H1 (cell line): ENCODE results near the gene ZNF837. TPM values are rescaled to one million over a fixed set of nuclear protein-coding genes. Genes with fewer than 3 reads are reported as not detected.

Experiments used
- CTCF ChIA-PET: fragments of 300-600 bp; sonication (Branson Sonifier 250); formaldehyde crosslinking; loops from one replicate; lab custom pipeline; 2021; ENCODE audit not compliant: partially characterized antibody; lab: Charles Lee
- POLR2A ChIA-PET: fragments of 300-600 bp; sonication (Branson Sonifier 250); formaldehyde crosslinking; loops from one replicate; lab custom pipeline; 2021; ENCODE audit warnings: inconsistent platforms; ENCODE audit not compliant: partially characterized antibody; lab: Charles Lee
- DNase-seq, 2 experiments: peaks; one replicate each; pipeline versions ENCODE4 v3.0.0 to v3.0.0-alpha.2; 2010 to 2022; ENCODE audit warnings: low spot score in 2 of 2, low read depth in 1 of 2, mixed read lengths in 1 of 2
- FAIRE-seq: peaks from 2 replicates; lab custom pipeline; 2011; peaks lifted over from hg19 to GRCh38; lab: Jason Lieb, UNC
- H2AFZ ChIP-seq: 2 replicates; pipeline ENCODE4 v1.8.1; 2012; ENCODE audit warnings: low read length, inconsistent platforms
- H2AK5ac ChIP-seq: 2 replicates; pipeline ENCODE4 v1.6.1; 2013; ENCODE audit warnings: low read depth, low read length
- H2BK120ac ChIP-seq: replicated peaks from 2 replicates; pipeline ENCODE3; 2013; ENCODE audit warnings: low read depth, low read length, inconsistent platforms
- H2BK12ac ChIP-seq: 2 replicates; pipeline ENCODE4 v1.6.1; 2013; ENCODE audit warnings: low read depth, low read length
- H2BK15ac ChIP-seq: 2 replicates; pipeline ENCODE4 v1.6.1; 2013; ENCODE audit warnings: low read length
- H2BK20ac ChIP-seq: 2 replicates; pipeline ENCODE4 v1.6.1; 2013; ENCODE audit warnings: low read length
- H2BK5ac ChIP-seq: 2 replicates; pipeline ENCODE4 v1.6.1; 2013; ENCODE audit warnings: low read depth, low read length
- H3K14ac ChIP-seq: 2 replicates; pipeline ENCODE4 v1.6.1; 2013; ENCODE audit warnings: inconsistent platforms; ENCODE audit not compliant: insufficient read length
- H3K18ac ChIP-seq: 2 replicates; pipeline ENCODE4 v1.6.1; 2013; ENCODE audit warnings: low read length; ENCODE audit errors: extremely low read depth
- H3K23ac ChIP-seq: 2 replicates; pipeline ENCODE4 v1.6.1; 2013; ENCODE audit warnings: inconsistent platforms; ENCODE audit not compliant: insufficient read length
- H3K23me2 ChIP-seq: 2 replicates; pipeline ENCODE4 v1.6.1; 2013; ENCODE audit warnings: low read depth, low read length
- H3K27ac ChIP-seq: 2 replicates; pipeline ENCODE4 v1.6.1; 2011; ENCODE audit warnings: low read depth, low read length, inconsistent platforms
- H3K27me3 ChIP-seq, 4 experiments: replicated peaks in 1 of 4; 1 replicate in 1 of 4; 2 replicates in 3 of 4; pipeline versions ENCODE4 v1.6.1 to v1.8.1; 2011 to 2013; ENCODE audit warnings: low read length in 3 of 4, mild to moderate bottlenecking in 3 of 4, inconsistent platforms in 2 of 4, mixed read lengths in 2 of 4, moderate library complexity in 1 of 4; ENCODE audit not compliant: control insufficient read depth in 3 of 4, insufficient read depth in 3 of 4; ENCODE audit errors: extremely low read depth in 1 of 4
- H3K36me3 ChIP-seq, 4 experiments: 2 replicates each; pipeline versions ENCODE4 v1.6.1 to v1.8.1; 2011 to 2013; ENCODE audit warnings: mild to moderate bottlenecking in 4 of 4, low read length in 3 of 4, moderate library complexity in 2 of 4, control low read depth in 1 of 4, inconsistent platforms in 1 of 4; ENCODE audit not compliant: insufficient read depth in 4 of 4, control insufficient read depth in 2 of 4
- H3K4ac ChIP-seq: replicated peaks from 2 replicates; pipeline ENCODE3; 2013; ENCODE audit warnings: low read length, low read depth, mixed read lengths, inconsistent platforms; ENCODE audit not compliant: insufficient read length
- H3K4me1 ChIP-seq, 4 experiments: replicated peaks in 1 of 4; 1 replicate in 1 of 4; 2 replicates in 3 of 4; pipeline versions ENCODE4 v1.6.1 to v1.8.1; 2011 to 2013; ENCODE audit warnings: low read length in 3 of 4, inconsistent platforms in 2 of 4, mixed read lengths in 1 of 4; ENCODE audit not compliant: insufficient read depth in 4 of 4, control insufficient read depth in 3 of 4
- H3K4me2 ChIP-seq, 2 experiments: 2 replicates each; pipeline versions ENCODE4 v1.6.1 to v1.8.1; 2011 to 2013; ENCODE audit warnings: low read depth in 2 of 2, low read length in 2 of 2, control low read depth in 1 of 2, inconsistent platforms in 1 of 2, mild to moderate bottlenecking in 1 of 2; ENCODE audit not compliant: insufficient read depth in 1 of 2
- H3K4me3 ChIP-seq, 4 experiments: fragments of 200-600, 300-600 bp in 1 of 4; sonication (generic), shearing (Covaris generic), sonication (Bioruptor Twin) in 1 of 4; 2 replicates each; pipeline versions ENCODE4 v1.5.1 to v1.8.1; 2011 to 2016; ENCODE audit warnings: low read length in 4 of 4, low read depth in 3 of 4, control low read depth in 2 of 4, inconsistent platforms in 2 of 4, mild to moderate bottlenecking in 2 of 4, mixed read lengths in 1 of 4, moderate library complexity in 1 of 4; ENCODE audit not compliant: insufficient read depth in 2 of 4; ENCODE audit errors: extremely low read depth in 1 of 4
- H3K56ac ChIP-seq: replicated peaks from 2 replicates; pipeline ENCODE3; 2013; ENCODE audit warnings: low read depth, mild to moderate bottlenecking, mixed read lengths, low read length, inconsistent platforms; ENCODE audit not compliant: insufficient read length
- H3K79me1 ChIP-seq: 2 replicates; pipeline ENCODE4 v1.6.1; 2013; ENCODE audit warnings: low read depth, low read length, control low read depth
- H3K79me2 ChIP-seq, 2 experiments: 2 replicates each; pipeline versions ENCODE4 v1.6.1 to v1.8.1; 2012 to 2013; ENCODE audit warnings: low read length in 2 of 2, mild to moderate bottlenecking in 2 of 2, inconsistent platforms in 1 of 2; ENCODE audit not compliant: insufficient read depth in 2 of 2, control insufficient read depth in 1 of 2
- H3K9ac ChIP-seq, 4 experiments: replicated peaks in 1 of 4; 1 replicate in 1 of 4; 2 replicates in 3 of 4; pipeline versions ENCODE4 v1.6.1 to v1.8.1; 2011 to 2013; ENCODE audit warnings: low read depth in 3 of 4, low read length in 3 of 4, control low read depth in 2 of 4, mild to moderate bottlenecking in 2 of 4, moderate library complexity in 2 of 4, inconsistent platforms in 1 of 4; ENCODE audit errors: extremely low read depth in 1 of 4
- H3K9me3 ChIP-seq, 2 experiments: 2 replicates each; pipeline versions ENCODE4 v1.6.1 to v1.8.1; 2012 to 2013; ENCODE audit warnings: mild to moderate bottlenecking in 2 of 2, moderate library complexity in 2 of 2, control low read depth in 1 of 2, inconsistent platforms in 1 of 2, low read depth in 1 of 2, low read length in 1 of 2, mixed read lengths in 1 of 2; ENCODE audit not compliant: insufficient read depth in 2 of 2
- H4K20me1 ChIP-seq, 2 experiments: replicated peaks in 1 of 2; 2 replicates each; pipeline versions ENCODE3 to v1.8.1; 2011 to 2013; ENCODE audit warnings: inconsistent platforms in 2 of 2, low read length in 2 of 2, mild to moderate bottlenecking in 1 of 2; ENCODE audit not compliant: insufficient read depth in 2 of 2, control insufficient read depth in 1 of 2
- H4K5ac ChIP-seq: 2 replicates; pipeline ENCODE4 v1.6.1; 2013; ENCODE audit warnings: low read length, low read depth, mixed read lengths, inconsistent platforms; ENCODE audit not compliant: insufficient read length
- H4K8ac ChIP-seq: 2 replicates; pipeline ENCODE4 v1.8.0; 2013; ENCODE audit warnings: mild to moderate bottlenecking, moderate library complexity, low read length, inconsistent platforms; ENCODE audit not compliant: insufficient read depth; ENCODE audit errors: extremely low read depth
- H4K91ac ChIP-seq: replicated peaks from 2 replicates; pipeline ENCODE3; 2013; ENCODE audit warnings: low read length, mixed read lengths, inconsistent platforms; ENCODE audit not compliant: insufficient read length
- MAX ChIP-seq: IDR thresholded peaks from 2 replicates; pipeline ENCODE4 v1.6.1; 2012; ENCODE audit warnings: inconsistent platforms
- SIN3A ChIP-seq, 2 experiments: IDR thresholded peaks in 1 of 2; conservative IDR thresholded peaks in 1 of 2; 2 replicates each; pipeline ENCODE4 v1.6.1; 2011 to 2012; ENCODE audit warnings: low read length in 2 of 2, improper control_type of control experiment in 1 of 2, low read depth in 1 of 2, mild to moderate bottlenecking in 1 of 2
- SP4 ChIP-seq: IDR thresholded peaks from 2 replicates; pipeline ENCODE4 v1.6.1; 2012; ENCODE audit warnings: low read length, inconsistent platforms
- TAF1 ChIP-seq: IDR thresholded peaks from 2 replicates; pipeline ENCODE4 v1.6.1; 2011; ENCODE audit warnings: mild to moderate bottlenecking, low read depth, low read length
- TAF7 ChIP-seq: optimal IDR thresholded peaks from 2 replicates; pipeline ENCODE3; 2011; ENCODE audit warnings: low read depth, mild to moderate bottlenecking, inconsistent platforms, low read length, moderate library complexity, borderline replicate concordance
- TBP ChIP-seq: IDR thresholded peaks from 2 replicates; pipeline ENCODE4 v1.6.1; 2011; ENCODE audit warnings: low read depth, low read length, improper control_type of control experiment
- YY1 ChIP-seq: IDR thresholded peaks from 2 replicates; pipeline ENCODE4 v1.6.1; 2011; ENCODE audit warnings: low read depth, mild to moderate bottlenecking, low read length
- WGBS, 2 experiments: shearing (Covaris generic) in 1 of 2; methylation state at CpG; one replicate each; pipeline versions ENCODE4 v1.1.6 to v1.1.7; 2013 to 2015; ENCODE audit warnings: low lambda C conversion rate in 2 of 2, mixed read lengths in 2 of 2, inconsistent platforms in 1 of 2, low coverage in 1 of 2, missing lambda C conversion rate in 1 of 2; ENCODE audit not compliant: insufficient replicate concordance in 2 of 2, insufficient coverage in 1 of 2, insufficient read length in 1 of 2; ENCODE audit errors: extremely low coverage in 1 of 2, missing lambda C conversion rate in 1 of 2; 5-methylcytosine and 5-hydroxymethylcytosine counted together
- polyA plus RNA-seq, 7 experiments: library from polyadenylated mRNA; depleted of rRNA in 3 of 7; stranded (reverse) in 5 of 7; unstranded in 2 of 7; fragments of >200 nt in 5 of 7; fragments of 200-250 nt in 2 of 7; gene quantifications; 1 replicate in 5 of 7; 2 replicates in 1 of 7; 4 replicates in 1 of 7; pipeline versions ENCODE4 v1.2.1 to v1.2.3, GENCODE V29; 2011 to 2013; ENCODE audit warnings: missing spikeins in 2 of 7, mixed read lengths in 2 of 7
- total RNA-seq: library from RNA; stranded (reverse); fragmentation: NEBNext Ultra II Directional; extraction: Animal tissue kit (Norgen Biotek cat#: 25700); gene quantifications from 2 replicates; pipeline ENCODE4 v1.2.1, GENCODE V29; 2021
- TF ChIP-seq, protein P1 (sequence below), 3 experiments: IDR thresholded peaks; 1 replicate in 2 of 3; 2 replicates in 1 of 3; pipeline versions ENCODE4 v1.5.1 to v1.6.1; 2011; ENCODE audit warnings: low read length in 3 of 3, mild to moderate bottlenecking in 3 of 3, inconsistent platforms in 2 of 3, low read depth in 1 of 3, moderate library complexity in 1 of 3; ENCODE audit not compliant: insufficient read depth in 1 of 3; ENCODE audit errors: control extremely low read depth in 1 of 3

ZNF837 gene
- total and polyA plus RNA-seq, 2 of the 8 experiments (the other 6 are each of a cell fraction or from before 2014, with no cell fraction given), result 1.9 to 3.3 TPM

DNA sequence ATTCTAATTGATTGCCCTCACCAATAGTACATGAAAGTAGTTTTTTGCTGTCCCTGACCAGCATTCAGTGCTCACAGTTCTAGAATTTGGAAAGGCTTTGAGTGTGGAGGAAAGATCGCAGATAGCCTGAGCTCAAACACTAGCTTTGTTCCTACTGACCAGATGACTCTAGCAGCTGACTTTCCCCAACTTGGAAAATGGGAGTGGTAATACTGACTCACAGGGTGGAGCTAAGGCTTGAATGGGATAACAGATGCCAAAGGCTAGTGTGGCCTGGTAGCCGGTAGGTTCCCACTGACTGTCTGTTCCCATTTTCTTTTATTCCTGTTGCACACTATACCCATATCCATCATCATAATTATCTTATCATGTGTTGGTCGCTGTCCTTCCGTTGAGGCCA lies 50.4 kb downstream of the ZNF837 start:
- no peak overlapping the region for H3K56ac ChIP-seq
- H4K91ac ChIP-seq, result no peak overlapping the region
- H3K4me3 ChIP-seq, result no peak overlapping the region
- H4K5ac ChIP-seq, result no peak overlapping the region
- H3K14ac ChIP-seq, result no peak overlapping the region
- no peak overlapping the region for H2BK20ac ChIP-seq
- peaks cover 0 to 10% of the 10 kb centered on the region in 2 experiments; a peak in 2 of 4 replicates for H3K79me2 ChIP-seq
- H2AK5ac ChIP-seq, result no peak overlapping the region
- peaks cover 0 to 6% of the 10 kb centered on the region in 2 experiments for H4K20me1 ChIP-seq
- H3K27ac ChIP-seq, result no peak overlapping the region
- no peaks in the 10 kb centered on the region for H3K4me1 ChIP-seq
- no peaks in the 10 kb centered on the region; a peak in 1 of 8 replicates for H3K36me3 ChIP-seq
- ChIA-PET CTCF (interaction anchor here (0.6 to 4.7 kb wide), 9 partner anchors 9 to 463 kb away, joined by 3 to 30 read pairs (median 5); no protein-coding TSS in a partner anchor), POLR2A (interaction anchor here (1.0 to 1.2 kb wide), 4 partner anchors 12 to 135 kb away, joined by 3 to 6 read pairs (median 5); partner anchors contain the start of gene RNF225)
- no peak overlapping the region for H3K4ac ChIP-seq
- H2BK15ac ChIP-seq, result no peak overlapping the region
- H3K27me3 ChIP-seq, result 0 out of 7 replicates have a peak, but pooled peaks cover 0 to 3% (median 0%) of the 10 kb centered on the region in 4 experiments
- H2BK5ac ChIP-seq, result no peak overlapping the region
- no peak overlapping the region for H2BK12ac ChIP-seq
- no peaks in the 10 kb centered on the region for H3K9me3 ChIP-seq
- no peak overlapping the region for H2BK120ac ChIP-seq
- no peak overlapping the region for H2AFZ ChIP-seq
- no peak overlapping the region for H3K9ac ChIP-seq
- DNase-seq, result no peak
- no peak overlapping the region for H3K23ac ChIP-seq
- H3K79me1 ChIP-seq, result peaks cover 8% of the 10 kb centered on the region
- no peak overlapping the region for H4K8ac ChIP-seq
- H3K23me2 ChIP-seq, result peaks cover 12% of the 10 kb centered on the region
- WGBS, 2 experiments, result 99% methylated on average over 4 of the region's 4 CpGs; no CpG with 5 or more reads in 1 of the 2 experiments
- no peak overlapping the region for H3K4me2 ChIP-seq
- no peak for FAIRE-seq
- no peak overlapping the region for H3K18ac ChIP-seq
- TF ChIP-seq SIN3A (conservative IDR thresholded peaks at IDR 0.05 in 1 of 2, IDR thresholded peaks at IDR 0.05 in 1 of 2; ENCODE audit: low read depth in 1 of 2, low read length in 2 of 2) (no peak), TAF1 (no peak), SP4 (no peak), TBP (no peak), TAF7 (no peak), YY1 (no peak), MAX (no peak)
- TF ChIP-seq, protein P1, sequence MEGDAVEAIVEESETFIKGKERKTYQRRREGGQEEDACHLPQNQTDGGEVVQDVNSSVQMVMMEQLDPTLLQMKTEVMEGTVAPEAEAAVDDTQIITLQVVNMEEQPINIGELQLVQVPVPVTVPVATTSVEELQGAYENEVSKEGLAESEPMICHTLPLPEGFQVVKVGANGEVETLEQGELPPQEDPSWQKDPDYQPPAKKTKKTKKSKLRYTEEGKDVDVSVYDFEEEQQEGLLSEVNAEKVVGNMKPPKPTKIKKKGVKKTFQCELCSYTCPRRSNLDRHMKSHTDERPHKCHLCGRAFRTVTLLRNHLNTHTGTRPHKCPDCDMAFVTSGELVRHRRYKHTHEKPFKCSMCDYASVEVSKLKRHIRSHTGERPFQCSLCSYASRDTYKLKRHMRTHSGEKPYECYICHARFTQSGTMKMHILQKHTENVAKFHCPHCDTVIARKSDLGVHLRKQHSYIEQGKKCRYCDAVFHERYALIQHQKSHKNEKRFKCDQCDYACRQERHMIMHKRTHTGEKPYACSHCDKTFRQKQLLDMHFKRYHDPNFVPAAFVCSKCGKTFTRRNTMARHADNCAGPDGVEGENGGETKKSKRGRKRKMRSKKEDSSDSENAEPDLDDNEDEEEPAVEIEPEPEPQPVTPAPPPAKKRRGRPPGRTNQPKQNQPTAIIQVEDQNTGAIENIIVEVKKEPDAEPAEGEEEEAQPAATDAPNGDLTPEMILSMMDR (IDR thresholded peaks at IDR 0.05; ENCODE audit: control extremely low read depth in 1 of 3, insufficient read depth in 1 of 3, low read depth in 1 of 3, low read length in 3 of 3), result no peak
